Transverse colon (tissue), 4 donors: ENCODE results near the gene RAD51C.

Source experiments
- CTCF ChIP-seq, 5 experiments: fragments of 200-600 bp in 3 of 5; fragments of 450-650 bp in 2 of 5; sonication (generic) in 3 of 5; IDR thresholded peaks; 1 replicate in 2 of 5; 2 replicates in 3 of 5; pipeline ENCODE4 v1.5.1; 2016 to 2017; ENCODE audit warnings: antibody characterized with exemption in 5 of 5, inconsistent platforms in 3 of 5, mild to moderate bottlenecking in 2 of 5, moderate library complexity in 1 of 5
- POLR2AphosphoS5 ChIP-seq, 3 donors: sonication (generic); formaldehyde crosslinking; IDR thresholded peaks; one replicate each; pipeline ENCODE4 v1.6.1; 2016; ENCODE audit warnings: antibody characterized with exemption in 3 of 3

GRCh38 chr17:58755577-58756245 lies 63.3 kb downstream of the RAD51C start, which contains the start of gene PPM1E:
- TF ChIP-seq CTCF (IDR thresholded peaks at IDR 0.05), result no peak
- no peak for TF ChIP-seq POLR2AphosphoS5 (IDR thresholded peaks at IDR 0.05)
